RWPE2 (cell line): ENCODE measurements around the gene CTNS.

ENCODE experiments used
- ATAC-seq: fragments of 200-7000 bp; cut with Tn5 transposase; 3 replicates; pipeline ENCODE4 v1.9.1; 2021; ENCODE audit warnings: low read depth
- DNase-seq: peaks from one replicate; pipeline ENCODE4 v3.0.0-alpha.2; 2020; ENCODE audit warnings: low spot score
- H3K27ac ChIP-seq: fragments of 450-650 bp; 2 replicates; pipeline ENCODE4 v1.5.1; 2017; ENCODE audit warnings: mild to moderate bottlenecking; ENCODE audit not compliant: poor library complexity, severe bottlenecking
- H3K27me3 ChIP-seq: fragments of 250-450 bp; sonication (Bioruptor Pico); 2 replicates; pipeline ENCODE4 v1.5.1; 2021; ENCODE audit warnings: mild to moderate bottlenecking, moderate library complexity; ENCODE audit not compliant: insufficient read depth, poor library complexity, severe bottlenecking
- H3K36me3 ChIP-seq: fragments of 250-450 bp; sonication (Bioruptor Pico); 2 replicates; pipeline ENCODE4 v1.5.1; 2020; ENCODE audit warnings: low read depth, mild to moderate bottlenecking, moderate library complexity
- H3K4me1 ChIP-seq: fragments of 250-450 bp; sonication (Bioruptor Pico); 2 replicates; pipeline ENCODE4 v1.5.1; 2021; ENCODE audit warnings: mild to moderate bottlenecking, moderate library complexity; ENCODE audit not compliant: insufficient read depth, poor library complexity, severe bottlenecking
- H3K4me3 ChIP-seq: fragments of 250-450 bp; sonication (Bioruptor Pico); 2 replicates; pipeline ENCODE4 v1.5.1; 2021; ENCODE audit warnings: mild to moderate bottlenecking, moderate library complexity; ENCODE audit not compliant: severe bottlenecking
- H3K9me3 ChIP-seq: fragments of 250-450 bp; sonication (Bioruptor Pico); 2 replicates; pipeline ENCODE4 v1.5.1; 2021; ENCODE audit warnings: mild to moderate bottlenecking, moderate library complexity; ENCODE audit not compliant: severe bottlenecking
- CTCF ChIP-seq: fragments of 450-650 bp; IDR thresholded peaks from one replicate; pipeline ENCODE4 v1.5.1; 2017; ENCODE audit warnings: mild to moderate bottlenecking, moderate library complexity; ENCODE audit not compliant: poor library complexity, severe bottlenecking

Gene CTNS

GRCh38 chr17:3659541-3660111 lies 23.1 kb downstream of the CTNS start:
- H3K27me3 ChIP-seq = no peaks in the 10 kb centered on the region
- ATAC-seq (peak; percentile 74), DNase-seq (peak; percentile 82)
- no peak for TF ChIP-seq CTCF
- H3K36me3 ChIP-seq = peaks cover 2% of the 10 kb centered on the region; the same call in 1 of the 2 replicates
- peaks cover 5% of the 10 kb centered on the region for H3K4me1 ChIP-seq
- peak overlapping the region; percentile 45 for H3K27ac ChIP-seq
- H3K9me3 ChIP-seq = no peaks in the 10 kb centered on the region
- no peak overlapping the region for H3K4me3 ChIP-seq

GRCh38 chr17:3660311-3660891 lies 23.8 kb downstream of the CTNS start:
- Histone ChIP-seq H3K27ac (peak overlapping the region; percentile 45), H3K9me3 (no peaks in the 10 kb centered on the region), H3K4me3 (no peak overlapping the region), H3K4me1 (peaks cover 5% of the 10 kb centered on the region), H3K27me3 (no peaks in the 10 kb centered on the region), H3K36me3 (peaks cover 5% of the 10 kb centered on the region; the same call in 1 of the 2 replicates)
- ATAC-seq = no peak; the same call in 2 of the 3 replicates
- TF ChIP-seq CTCF = no peak
- DNase-seq = peak; percentile 49

GRCh38 chr17:3663102-3664011 lies 26.8 kb downstream of the CTNS start:
- peaks cover 12% of the 10 kb centered on the region for H3K4me1 ChIP-seq
- TF ChIP-seq CTCF = no peak
- ATAC-seq (no peak), DNase-seq (peak; percentile 62)
- no peak overlapping the region for H3K27ac ChIP-seq
- no peak overlapping the region for H3K4me3 ChIP-seq
- peaks cover 5% of the 10 kb centered on the region; the same call in 1 of the 2 replicates for H3K36me3 ChIP-seq
- H3K9me3 ChIP-seq = no peaks in the 10 kb centered on the region
- H3K27me3 ChIP-seq = no peaks in the 10 kb centered on the region

- H3K27ac ChIP-seq = peak overlapping the region; percentile 92
These were observed 29.3 kb downstream of the CTNS start for GRCh38 chr17:3665834-3666233.

More at GRCh38 chr17:3665834-3666233, 29.3 kb downstream of the CTNS start:
- ATAC-seq (no peak), DNase-seq (peak; percentile 53)
- H3K36me3 ChIP-seq = peaks cover 20% of the 10 kb centered on the region
- no peaks in the 10 kb centered on the region for H3K27me3 ChIP-seq
- no peak for TF ChIP-seq CTCF
- H3K4me1 ChIP-seq = peaks cover 12% of the 10 kb centered on the region
- no peak overlapping the region for H3K4me3 ChIP-seq
- no peaks in the 10 kb centered on the region for H3K9me3 ChIP-seq
